ENCODE data around the gene CP. TPM values are rescaled to one million over a fixed set of nuclear protein-coding genes. Genes with fewer than 3 reads are reported as not detected.

Gene CP
- total RNA-seq, 4 donors from 2014 or later, result 1.1 to 64.4 (median 44.1) TPM

DNA sequence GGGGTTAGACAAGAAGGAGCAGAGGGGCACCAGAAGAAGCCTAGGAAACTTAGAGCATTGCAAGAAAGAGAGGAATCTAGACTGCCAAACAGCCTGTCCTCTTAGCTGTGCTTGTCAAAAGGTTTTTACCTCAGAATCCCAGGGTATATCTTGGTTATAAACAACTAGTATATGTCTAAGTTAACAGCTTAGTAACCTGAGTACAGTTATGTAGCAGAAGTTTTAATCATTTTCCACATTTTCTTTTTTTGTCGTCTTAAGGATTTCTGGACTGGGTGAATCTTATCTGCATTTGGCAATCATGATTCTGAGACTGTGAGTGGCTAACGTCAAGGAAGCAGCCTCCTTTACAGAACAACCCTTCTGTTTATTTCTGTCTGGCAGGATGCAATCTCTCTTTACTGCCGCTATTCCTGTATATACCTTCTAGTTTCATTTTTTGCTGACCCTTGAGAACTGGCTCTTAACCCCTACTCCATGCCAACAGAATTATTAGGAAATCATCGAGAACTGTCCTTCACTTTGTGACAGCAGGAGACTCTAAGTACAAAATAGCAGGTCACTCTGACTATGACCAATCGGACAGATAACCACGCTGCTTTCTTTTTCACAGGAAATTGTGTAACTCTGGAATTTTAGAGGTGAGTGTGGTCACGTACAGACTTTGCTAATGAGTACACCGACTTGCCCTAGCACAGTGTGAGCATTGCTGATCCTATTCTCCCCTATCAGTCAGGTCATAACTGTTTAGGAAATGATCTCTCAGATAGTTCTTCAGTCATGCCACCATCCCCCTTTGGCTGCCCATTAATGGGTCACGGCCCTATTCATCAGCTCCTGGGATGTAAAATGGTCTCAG is 3.3 kb upstream of the CP start:
- TF ChIP-seq, protein P1, sequence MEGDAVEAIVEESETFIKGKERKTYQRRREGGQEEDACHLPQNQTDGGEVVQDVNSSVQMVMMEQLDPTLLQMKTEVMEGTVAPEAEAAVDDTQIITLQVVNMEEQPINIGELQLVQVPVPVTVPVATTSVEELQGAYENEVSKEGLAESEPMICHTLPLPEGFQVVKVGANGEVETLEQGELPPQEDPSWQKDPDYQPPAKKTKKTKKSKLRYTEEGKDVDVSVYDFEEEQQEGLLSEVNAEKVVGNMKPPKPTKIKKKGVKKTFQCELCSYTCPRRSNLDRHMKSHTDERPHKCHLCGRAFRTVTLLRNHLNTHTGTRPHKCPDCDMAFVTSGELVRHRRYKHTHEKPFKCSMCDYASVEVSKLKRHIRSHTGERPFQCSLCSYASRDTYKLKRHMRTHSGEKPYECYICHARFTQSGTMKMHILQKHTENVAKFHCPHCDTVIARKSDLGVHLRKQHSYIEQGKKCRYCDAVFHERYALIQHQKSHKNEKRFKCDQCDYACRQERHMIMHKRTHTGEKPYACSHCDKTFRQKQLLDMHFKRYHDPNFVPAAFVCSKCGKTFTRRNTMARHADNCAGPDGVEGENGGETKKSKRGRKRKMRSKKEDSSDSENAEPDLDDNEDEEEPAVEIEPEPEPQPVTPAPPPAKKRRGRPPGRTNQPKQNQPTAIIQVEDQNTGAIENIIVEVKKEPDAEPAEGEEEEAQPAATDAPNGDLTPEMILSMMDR (IDR thresholded peaks at IDR 0.05; ENCODE audit: low read depth), result no peak

DNA sequence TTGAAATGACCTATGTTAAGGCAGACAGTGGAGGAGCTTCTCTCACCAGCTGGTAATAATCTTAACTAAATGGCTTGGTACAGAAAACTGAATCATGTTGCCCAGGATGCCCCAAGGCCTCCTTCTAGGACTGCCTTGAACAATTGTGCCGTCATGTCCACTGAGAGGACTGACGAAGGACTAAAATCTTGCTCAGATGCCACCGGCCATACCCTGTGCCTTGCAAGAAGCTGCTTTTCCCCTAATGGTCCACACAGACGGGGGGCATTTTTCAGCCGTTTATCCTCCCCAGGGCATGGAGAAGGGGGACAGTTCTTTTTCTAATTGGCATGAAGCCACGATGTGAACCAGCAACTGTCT is 1.8 kb upstream of the CP start:
- TF ChIP-seq, protein P1 (IDR thresholded peaks at IDR 0.05; ENCODE audit: low read depth), result no peak

DNA sequence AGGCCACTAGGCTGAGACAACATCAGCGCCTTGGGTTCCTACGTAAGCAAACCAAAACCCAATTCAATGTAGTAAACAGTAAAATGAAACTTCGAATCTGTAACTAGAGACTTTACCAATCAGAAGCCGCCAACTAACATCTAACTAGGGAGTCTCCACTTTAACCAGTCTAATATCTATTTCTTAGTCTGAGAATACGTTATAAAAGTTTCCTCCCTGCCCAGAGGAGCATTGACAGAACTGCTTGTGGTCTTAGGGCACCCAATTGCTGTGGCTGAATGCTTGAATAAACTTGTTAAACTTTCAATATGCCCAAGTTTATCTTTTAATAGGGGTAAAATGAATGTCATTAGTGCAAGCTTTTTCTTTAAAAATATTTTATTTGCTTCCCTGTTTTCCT is 4.3 kb downstream of the CP start:
- TF ChIP-seq, protein P1 (IDR thresholded peaks at IDR 0.05; ENCODE audit: low read depth), result no peak

DNA sequence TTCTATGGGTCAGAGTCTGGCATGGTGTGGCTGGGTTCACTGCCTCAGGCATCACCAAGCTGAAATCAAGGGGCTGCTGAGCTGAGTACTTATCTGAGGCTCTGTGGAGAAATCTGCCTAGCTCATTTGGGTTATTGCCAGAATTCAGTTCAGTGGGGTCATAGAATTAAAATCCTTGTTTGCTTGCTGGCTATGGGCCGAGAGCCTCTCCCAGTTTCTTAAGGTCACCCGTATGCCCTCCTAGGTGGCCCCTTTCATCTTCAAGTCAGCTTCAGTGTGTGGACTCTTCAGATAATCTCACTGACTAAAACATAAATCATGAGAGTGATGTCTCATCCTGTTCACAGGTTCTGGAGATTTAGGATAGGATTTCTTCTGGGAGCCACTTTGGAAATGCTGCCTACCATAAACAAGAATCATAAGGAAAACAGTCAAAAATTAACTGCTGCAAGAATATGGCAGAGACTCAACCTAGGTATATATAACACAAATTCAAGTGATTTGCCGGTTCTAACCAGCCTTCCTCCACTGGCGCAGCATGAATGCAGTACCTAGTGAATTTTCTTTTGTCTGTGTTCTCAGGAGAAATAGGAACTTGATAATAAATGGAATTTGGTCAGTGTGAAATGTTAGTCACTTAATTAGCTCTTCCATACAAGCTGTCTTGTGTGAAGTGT is 5.3 kb downstream of the CP start:
- TF ChIP-seq, protein P1 (IDR thresholded peaks at IDR 0.05; ENCODE audit: low read depth), result no peak

DNA sequence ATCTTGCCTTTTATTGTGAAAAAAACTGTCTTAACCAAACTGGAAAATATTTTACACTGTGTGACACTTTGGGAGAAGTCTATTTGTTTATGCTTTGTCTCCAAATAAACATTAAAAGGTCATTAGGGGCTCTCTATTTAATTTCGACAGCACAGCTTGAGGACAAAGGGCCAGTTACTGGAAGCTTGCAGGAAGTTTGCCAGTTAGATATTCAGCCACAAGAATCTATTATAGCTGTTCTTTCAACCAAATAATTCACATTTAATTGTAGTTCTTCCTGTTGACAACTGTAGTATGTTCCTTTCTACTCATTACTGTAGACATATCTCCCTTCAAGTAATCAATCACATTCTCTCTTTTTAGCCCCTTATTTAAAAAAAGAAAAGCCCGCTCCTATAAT is 6.1 kb downstream of the CP start:
- TF ChIP-seq, protein P1 (IDR thresholded peaks at IDR 0.05; ENCODE audit: low read depth), result no peak

DNA sequence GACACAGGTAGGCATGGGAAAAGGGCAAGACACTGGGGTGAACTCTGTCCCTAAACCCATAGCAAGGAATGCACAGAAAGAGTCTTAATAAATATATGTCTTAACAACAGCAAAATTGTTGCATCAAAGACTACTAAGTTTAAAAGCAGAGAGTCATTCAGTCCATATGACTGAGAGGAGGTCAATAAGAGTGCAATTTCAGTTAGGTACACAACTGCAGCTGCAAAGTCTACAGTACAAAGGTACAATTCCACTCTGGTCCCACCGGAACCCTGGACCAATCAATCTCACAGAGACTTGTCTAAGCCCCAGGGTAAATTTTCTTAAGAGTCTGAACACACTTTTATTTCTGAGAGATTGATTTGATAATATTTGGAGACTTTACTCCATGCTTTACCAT is 6.9 kb downstream of the CP start:
- TF ChIP-seq, protein P1 (IDR thresholded peaks at IDR 0.05; ENCODE audit: low read depth), result no peak

DNA sequence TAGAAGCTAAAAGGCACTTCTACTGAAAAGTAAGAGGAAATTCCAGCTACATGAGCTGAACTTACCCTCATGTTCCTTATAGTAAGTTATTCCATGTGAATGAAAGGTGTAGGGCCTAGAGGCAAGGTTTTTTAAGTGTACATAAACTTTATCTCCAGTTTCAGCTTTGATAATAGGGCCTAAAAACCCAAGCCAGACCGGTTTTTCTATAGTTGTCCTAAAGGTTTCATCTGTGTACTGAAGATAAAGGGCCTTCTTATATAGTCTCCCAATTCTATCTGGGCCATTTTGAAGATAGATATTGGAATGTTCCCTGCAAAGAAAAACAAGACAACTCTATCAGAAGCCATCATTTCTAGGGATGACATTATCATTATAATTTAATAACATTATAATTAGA is 9.2 kb downstream of the CP start:
- TF ChIP-seq, protein P1 (IDR thresholded peaks at IDR 0.05; ENCODE audit: low read depth), result no peak
